Liver (tissue), 9 donors: Measurements from ENCODE around the gene DPF3. TPM values are rescaled to one million over a fixed set of nuclear protein-coding genes. Genes with fewer than 3 reads are reported as not detected.

Source experiments
- DNase-seq: peaks from one replicate; pipeline ENCODE4 v3.0.0-alpha.2; 2017; ENCODE audit warnings: low spot score
- H3K27ac ChIP-seq, 2 donors: one replicate each; pipeline ENCODE4 v1.7.0; 2013; ENCODE audit warnings: inconsistent platforms in 2 of 2, low read length in 2 of 2, control low read depth in 1 of 2, low read depth in 1 of 2, mild to moderate bottlenecking in 1 of 2
- H3K27me3 ChIP-seq, 4 donors: one replicate each; pipeline versions ENCODE4 v1.6.1 to v1.7.0; 2013; ENCODE audit warnings: low read length in 3 of 4, inconsistent platforms in 1 of 4, mild to moderate bottlenecking in 1 of 4, moderate library complexity in 1 of 4; ENCODE audit not compliant: control insufficient read depth in 4 of 4, insufficient read depth in 4 of 4
- H3K36me3 ChIP-seq, 4 donors: one replicate each; pipeline versions ENCODE4 v1.6.1 to v1.7.0; 2013; ENCODE audit warnings: low read length in 3 of 4, mild to moderate bottlenecking in 3 of 4, low read depth in 1 of 4, moderate library complexity in 1 of 4; ENCODE audit not compliant: control insufficient read depth in 4 of 4, insufficient read depth in 3 of 4
- H3K4me1 ChIP-seq, 4 donors: one replicate each; pipeline versions ENCODE4 v1.6.1 to v1.7.0; 2013; ENCODE audit warnings: low read length in 3 of 4, mild to moderate bottlenecking in 3 of 4, moderate library complexity in 1 of 4; ENCODE audit not compliant: control insufficient read depth in 4 of 4, insufficient read depth in 4 of 4
- H3K4me3 ChIP-seq, 3 donors: one replicate each; pipeline versions ENCODE4 v1.6.1 to v1.7.0; 2013; ENCODE audit warnings: low read length in 3 of 3, control low read depth in 1 of 3, low read depth in 1 of 3, mild to moderate bottlenecking in 1 of 3
- H3K9ac ChIP-seq, 2 donors: one replicate each; pipeline ENCODE4 v1.7.0; 2013; ENCODE audit warnings: low read length in 2 of 2, mild to moderate bottlenecking in 2 of 2, moderate library complexity in 2 of 2, control low read depth in 1 of 2, low read depth in 1 of 2
- H3K9me3 ChIP-seq, 4 donors: one replicate each; pipeline versions ENCODE4 v1.6.1 to v1.7.0; 2013; ENCODE audit warnings: low read length in 3 of 4; ENCODE audit not compliant: control insufficient read depth in 4 of 4
- CTCF ChIP-seq: fragments of 150-350 bp; IDR thresholded peaks from 2 replicates; pipeline ENCODE4 v1.5.1; 2017; ENCODE audit warnings: improper control_type of control experiment, low read depth, low read length; ENCODE audit not compliant: missing input control
- EGR1 ChIP-seq, 2 donors: IDR thresholded peaks; 2 replicates each; pipeline ENCODE4 v1.6.1; 2016 to 2018; ENCODE audit warnings: antibody characterized with exemption in 2 of 2, low read depth in 2 of 2
- FOXA2 ChIP-seq: IDR thresholded peaks from 2 replicates; pipeline ENCODE4 v1.6.1; 2016; ENCODE audit warnings: antibody characterized with exemption
- GABPA ChIP-seq, 2 donors: IDR thresholded peaks in 1 of 2; conservative IDR thresholded peaks in 1 of 2; 2 replicates each; pipeline ENCODE4 v1.6.1; 2016; ENCODE audit warnings: antibody characterized with exemption in 2 of 2, mild to moderate bottlenecking in 1 of 2, moderate library complexity in 1 of 2
- HNF4A ChIP-seq, 2 donors: conservative IDR thresholded peaks; 2 replicates each; pipeline ENCODE4 v1.6.1; 2016; ENCODE audit warnings: antibody characterized with exemption in 2 of 2, mild to moderate bottlenecking in 2 of 2
- HNF4G ChIP-seq: IDR thresholded peaks from 2 replicates; pipeline ENCODE4 v1.6.1; 2016; ENCODE audit warnings: antibody characterized with exemption
- JUND ChIP-seq, 2 donors: IDR thresholded peaks; 2 replicates each; pipeline ENCODE4 v1.6.1; 2016; ENCODE audit warnings: antibody characterized with exemption in 2 of 2
- NR2F2 ChIP-seq: IDR thresholded peaks from 2 replicates; pipeline ENCODE4 v1.6.1; 2016; ENCODE audit warnings: antibody characterized with exemption
- RAD21 ChIP-seq, 2 donors: IDR thresholded peaks; 2 replicates each; pipeline ENCODE4 v1.6.1; 2016; ENCODE audit warnings: antibody characterized with exemption in 2 of 2, mild to moderate bottlenecking in 2 of 2
- RXRA ChIP-seq, 2 donors: IDR thresholded peaks; 2 replicates each; pipeline ENCODE4 v1.6.1; 2017 to 2018; ENCODE audit warnings: antibody characterized with exemption in 2 of 2, mild to moderate bottlenecking in 1 of 2
- SP1 ChIP-seq: IDR thresholded peaks from 2 replicates; pipeline ENCODE4 v1.6.1; 2018; ENCODE audit warnings: antibody characterized with exemption, mild to moderate bottlenecking
- ZBTB33 ChIP-seq: IDR thresholded peaks from 2 replicates; pipeline ENCODE4 v1.6.1; 2016; ENCODE audit warnings: antibody characterized with exemption
- WGBS: extraction: QIAGEN DNeasy Blood & Tissue Kit; methylation state at CpG from one replicate; pipeline ENCODE4 v1.1.7; 2013; 5-methylcytosine and 5-hydroxymethylcytosine counted together
- polyA plus RNA-seq, 2 donors: library from polyadenylated mRNA; stranded (reverse) in 1 of 2; unstranded in 1 of 2; fragments of 200-250 nt in 1 of 2; fragments of >200 nt in 1 of 2; fragmentation: Nextera tagmentation in 1 of 2; extraction: Ambion mirVana in 1 of 2; gene quantifications; one replicate each; pipeline versions ENCODE4 v1.2.1 to v1.2.3, GENCODE V29; 2013 to 2015
- total RNA-seq, 2 donors: library from RNA; depleted of rRNA; stranded (reverse); fragments of >200 nt; gene quantifications; one replicate each; pipeline ENCODE4 v1.2.3, GENCODE V29; 2014
- TF ChIP-seq, protein P1 (sequence below): IDR thresholded peaks from 2 replicates; pipeline ENCODE4 v1.6.1; 2016; ENCODE audit warnings: antibody characterized with exemption
- TF ChIP-seq, protein P2 (sequence below): IDR thresholded peaks from 2 replicates; pipeline ENCODE4 v1.6.1; 2016; ENCODE audit warnings: antibody characterized with exemption, mild to moderate bottlenecking
- TF ChIP-seq, protein P3 (sequence below): IDR thresholded peaks from 2 replicates; pipeline ENCODE4 v1.6.1; 2016; ENCODE audit warnings: antibody characterized with exemption
- donor health status: healthy.
- donor health status: healthy.
- donor health status: healthy.
- donor health status: healthy.
- donor health status: healthy.

DPF3 gene
- total and polyA plus RNA-seq, 4 donors: 1.1 to 23.2 (median 2.5) TPM

DNA sequence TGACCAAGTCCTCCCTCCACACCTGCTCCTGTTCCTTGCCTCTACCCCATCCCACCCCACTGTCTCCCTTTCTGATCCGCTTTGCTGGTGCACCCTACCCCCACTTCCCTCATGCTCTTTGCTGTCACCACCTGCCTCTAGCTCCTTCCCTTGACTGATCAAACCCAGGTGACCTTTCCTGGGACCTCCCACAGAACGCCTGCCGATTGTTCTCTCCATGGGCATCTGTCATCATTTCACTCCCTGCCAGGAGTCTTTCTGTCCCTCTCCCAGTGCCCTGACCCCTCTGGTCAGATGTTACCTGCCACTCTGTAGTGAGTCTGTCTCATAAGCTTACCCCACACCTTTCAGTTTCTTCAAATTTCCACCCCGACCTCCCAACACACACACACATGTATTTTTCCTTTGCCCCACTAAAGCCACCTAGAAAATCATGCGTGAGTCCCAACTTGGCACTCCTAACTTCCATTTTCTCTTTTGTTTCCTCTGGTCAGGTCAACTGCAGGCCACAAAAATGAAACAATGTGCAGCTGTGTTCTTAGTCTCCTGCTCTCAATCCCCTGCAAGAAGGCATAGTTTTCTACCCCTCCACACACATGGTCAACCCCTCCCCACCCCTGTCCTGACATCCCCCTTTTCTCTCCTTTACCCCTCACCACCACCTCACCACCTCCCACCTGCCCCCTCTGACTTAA, 229.8 kb downstream of the DPF3 start:
- no peak for DNase-seq
- no peak overlapping the region for H3K4me3 ChIP-seq
- H3K9me3 ChIP-seq: no peaks in the 10 kb centered on the region
- no peaks in the 10 kb centered on the region for H3K4me1 ChIP-seq
- H3K36me3 ChIP-seq: peaks cover 0 to 3% (median 0%) of the 10 kb centered on the region in 4 donors
- H3K9ac ChIP-seq: no peak overlapping the region
- H3K27me3 ChIP-seq: no peaks in the 10 kb centered on the region
- H3K27ac ChIP-seq: no peak overlapping the region
- TF ChIP-seq CTCF (no peak), FOXA2 (no peak), RAD21 (IDR thresholded peaks at IDR 0.05) (no peak), RXRA (IDR thresholded peaks at IDR 0.05) (no peak), HNF4G (no peak)
- TF ChIP-seq, protein P1, sequence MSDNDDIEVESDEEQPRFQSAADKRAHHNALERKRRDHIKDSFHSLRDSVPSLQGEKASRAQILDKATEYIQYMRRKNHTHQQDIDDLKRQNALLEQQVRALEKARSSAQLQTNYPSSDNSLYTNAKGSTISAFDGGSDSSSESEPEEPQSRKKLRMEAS: no peak
- TF ChIP-seq, protein P2, sequence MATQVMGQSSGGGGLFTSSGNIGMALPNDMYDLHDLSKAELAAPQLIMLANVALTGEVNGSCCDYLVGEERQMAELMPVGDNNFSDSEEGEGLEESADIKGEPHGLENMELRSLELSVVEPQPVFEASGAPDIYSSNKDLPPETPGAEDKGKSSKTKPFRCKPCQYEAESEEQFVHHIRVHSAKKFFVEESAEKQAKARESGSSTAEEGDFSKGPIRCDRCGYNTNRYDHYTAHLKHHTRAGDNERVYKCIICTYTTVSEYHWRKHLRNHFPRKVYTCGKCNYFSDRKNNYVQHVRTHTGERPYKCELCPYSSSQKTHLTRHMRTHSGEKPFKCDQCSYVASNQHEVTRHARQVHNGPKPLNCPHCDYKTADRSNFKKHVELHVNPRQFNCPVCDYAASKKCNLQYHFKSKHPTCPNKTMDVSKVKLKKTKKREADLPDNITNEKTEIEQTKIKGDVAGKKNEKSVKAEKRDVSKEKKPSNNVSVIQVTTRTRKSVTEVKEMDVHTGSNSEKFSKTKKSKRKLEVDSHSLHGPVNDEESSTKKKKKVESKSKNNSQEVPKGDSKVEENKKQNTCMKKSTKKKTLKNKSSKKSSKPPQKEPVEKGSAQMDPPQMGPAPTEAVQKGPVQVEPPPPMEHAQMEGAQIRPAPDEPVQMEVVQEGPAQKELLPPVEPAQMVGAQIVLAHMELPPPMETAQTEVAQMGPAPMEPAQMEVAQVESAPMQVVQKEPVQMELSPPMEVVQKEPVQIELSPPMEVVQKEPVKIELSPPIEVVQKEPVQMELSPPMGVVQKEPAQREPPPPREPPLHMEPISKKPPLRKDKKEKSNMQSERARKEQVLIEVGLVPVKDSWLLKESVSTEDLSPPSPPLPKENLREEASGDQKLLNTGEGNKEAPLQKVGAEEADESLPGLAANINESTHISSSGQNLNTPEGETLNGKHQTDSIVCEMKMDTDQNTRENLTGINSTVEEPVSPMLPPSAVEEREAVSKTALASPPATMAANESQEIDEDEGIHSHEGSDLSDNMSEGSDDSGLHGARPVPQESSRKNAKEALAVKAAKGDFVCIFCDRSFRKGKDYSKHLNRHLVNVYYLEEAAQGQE: no peak
- TF ChIP-seq, protein P3, sequence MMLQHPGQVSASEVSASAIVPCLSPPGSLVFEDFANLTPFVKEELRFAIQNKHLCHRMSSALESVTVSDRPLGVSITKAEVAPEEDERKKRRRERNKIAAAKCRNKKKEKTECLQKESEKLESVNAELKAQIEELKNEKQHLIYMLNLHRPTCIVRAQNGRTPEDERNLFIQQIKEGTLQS: no peak
- 88% methylated on average over 5 of the region's 5 CpGs for WGBS

DNA sequence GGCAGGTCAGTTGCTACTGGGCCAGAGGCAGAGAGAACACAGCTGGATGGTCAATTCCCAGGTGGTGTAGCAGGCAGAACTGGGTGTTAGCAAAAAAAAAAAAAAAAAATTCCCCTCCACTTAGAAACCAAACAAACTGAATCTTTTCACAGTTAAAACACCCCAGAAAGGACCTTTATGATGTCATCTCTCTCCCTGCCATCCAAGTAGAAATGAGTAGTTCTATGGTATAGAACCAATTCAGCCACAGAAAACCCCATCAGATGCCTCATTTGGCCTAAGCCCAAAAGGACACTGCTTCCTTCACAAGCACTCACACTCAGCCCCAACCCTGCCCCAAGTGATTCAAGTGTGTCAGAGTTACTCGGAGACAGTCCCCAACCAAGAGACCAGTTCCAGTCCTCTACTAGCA, 230.8 kb downstream of the DPF3 start:
- H3K9me3 ChIP-seq: no peaks in the 10 kb centered on the region
- H3K4me3 ChIP-seq: no peak overlapping the region
- H3K9ac ChIP-seq: no peak overlapping the region
- peaks cover 0 to 3% (median 0%) of the 10 kb centered on the region in 4 donors for H3K36me3 ChIP-seq
- no peak overlapping the region for H3K27ac ChIP-seq
- H3K27me3 ChIP-seq: no peaks in the 10 kb centered on the region
- no peaks in the 10 kb centered on the region for H3K4me1 ChIP-seq
- TF ChIP-seq EGR1 (IDR thresholded peaks at IDR 0.05; ENCODE audit: low read depth in 2 of 2) (no peak), FOXA2 (no peak), GABPA (IDR thresholded peaks at IDR 0.05 in 1 of 2, conservative IDR thresholded peaks at IDR 0.05 in 1 of 2) (no peak), RXRA (IDR thresholded peaks at IDR 0.05) (no peak), ZBTB33 (no peak), HNF4G (no peak), RAD21 (IDR thresholded peaks at IDR 0.05) (no peak), CTCF (no peak), HNF4A (conservative IDR thresholded peaks at IDR 0.05) (no peak), SP1 (no peak), JUND (IDR thresholded peaks at IDR 0.05) (no peak), NR2F2 (no peak)
- TF ChIP-seq, protein P3: no peak
- TF ChIP-seq, protein P2: no peak
- 98% methylated on average over 1 of the region's 1 CpG for WGBS
- no peak for DNase-seq
